Measurements from ENCODE around the gene PSMG2.

The PSMG2 gene

DNA sequence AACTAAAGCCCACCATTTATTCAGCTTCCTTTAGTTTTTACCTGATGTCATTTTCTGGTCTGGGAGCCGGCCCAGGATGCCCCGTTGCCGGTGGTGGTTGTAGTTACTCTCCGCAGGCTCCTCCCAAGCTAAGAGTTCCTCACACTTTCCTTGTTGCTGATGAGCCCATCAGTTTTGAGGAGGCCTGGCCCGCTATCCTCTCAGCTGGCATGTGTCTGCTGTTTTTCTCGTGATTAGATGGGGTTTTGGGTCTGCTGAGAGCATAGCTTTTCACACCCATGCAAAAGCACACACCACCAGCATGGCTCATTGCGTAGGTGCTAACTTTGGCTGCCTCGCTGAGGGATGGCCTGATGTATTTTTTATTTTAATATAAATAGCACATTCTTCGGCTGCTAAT, 72.1 kb downstream of the PSMG2 start:
- no peak for DNase-seq (ENCODE audit: low read depth)
- H3K4me3 ChIP-seq (ENCODE audit: low read depth, low read length): no peak overlapping the region
- TF ChIP-seq MYC (IDR thresholded peaks at IDR 0.05; ENCODE audit: low read depth, low read length): no peak
- no peak for TF ChIP-seq POLR2A (IDR thresholded peaks at IDR 0.05; ENCODE audit: extremely low read depth, insufficient read length)
- TF ChIP-seq, protein P1, sequence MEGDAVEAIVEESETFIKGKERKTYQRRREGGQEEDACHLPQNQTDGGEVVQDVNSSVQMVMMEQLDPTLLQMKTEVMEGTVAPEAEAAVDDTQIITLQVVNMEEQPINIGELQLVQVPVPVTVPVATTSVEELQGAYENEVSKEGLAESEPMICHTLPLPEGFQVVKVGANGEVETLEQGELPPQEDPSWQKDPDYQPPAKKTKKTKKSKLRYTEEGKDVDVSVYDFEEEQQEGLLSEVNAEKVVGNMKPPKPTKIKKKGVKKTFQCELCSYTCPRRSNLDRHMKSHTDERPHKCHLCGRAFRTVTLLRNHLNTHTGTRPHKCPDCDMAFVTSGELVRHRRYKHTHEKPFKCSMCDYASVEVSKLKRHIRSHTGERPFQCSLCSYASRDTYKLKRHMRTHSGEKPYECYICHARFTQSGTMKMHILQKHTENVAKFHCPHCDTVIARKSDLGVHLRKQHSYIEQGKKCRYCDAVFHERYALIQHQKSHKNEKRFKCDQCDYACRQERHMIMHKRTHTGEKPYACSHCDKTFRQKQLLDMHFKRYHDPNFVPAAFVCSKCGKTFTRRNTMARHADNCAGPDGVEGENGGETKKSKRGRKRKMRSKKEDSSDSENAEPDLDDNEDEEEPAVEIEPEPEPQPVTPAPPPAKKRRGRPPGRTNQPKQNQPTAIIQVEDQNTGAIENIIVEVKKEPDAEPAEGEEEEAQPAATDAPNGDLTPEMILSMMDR (IDR thresholded peaks at IDR 0.05; ENCODE audit: low read depth, low read length): no peak
- TF ChIP-seq, protein P2, sequence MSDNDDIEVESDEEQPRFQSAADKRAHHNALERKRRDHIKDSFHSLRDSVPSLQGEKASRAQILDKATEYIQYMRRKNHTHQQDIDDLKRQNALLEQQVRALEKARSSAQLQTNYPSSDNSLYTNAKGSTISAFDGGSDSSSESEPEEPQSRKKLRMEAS (IDR thresholded peaks at IDR 0.05; ENCODE audit: low read depth, low read length): no peak

All from NB4 (cell line).